GM18861 (cell line): ENCODE measurements around the gene ACACB.

Experiments used
- ATAC-seq: cut with Tn5 transposase; IDR thresholded peaks from one replicate; pipeline ENCODE4 v1.9.1; 2021; ENCODE audit not compliant: unreplicated experiment

Gene ACACB

DNA sequence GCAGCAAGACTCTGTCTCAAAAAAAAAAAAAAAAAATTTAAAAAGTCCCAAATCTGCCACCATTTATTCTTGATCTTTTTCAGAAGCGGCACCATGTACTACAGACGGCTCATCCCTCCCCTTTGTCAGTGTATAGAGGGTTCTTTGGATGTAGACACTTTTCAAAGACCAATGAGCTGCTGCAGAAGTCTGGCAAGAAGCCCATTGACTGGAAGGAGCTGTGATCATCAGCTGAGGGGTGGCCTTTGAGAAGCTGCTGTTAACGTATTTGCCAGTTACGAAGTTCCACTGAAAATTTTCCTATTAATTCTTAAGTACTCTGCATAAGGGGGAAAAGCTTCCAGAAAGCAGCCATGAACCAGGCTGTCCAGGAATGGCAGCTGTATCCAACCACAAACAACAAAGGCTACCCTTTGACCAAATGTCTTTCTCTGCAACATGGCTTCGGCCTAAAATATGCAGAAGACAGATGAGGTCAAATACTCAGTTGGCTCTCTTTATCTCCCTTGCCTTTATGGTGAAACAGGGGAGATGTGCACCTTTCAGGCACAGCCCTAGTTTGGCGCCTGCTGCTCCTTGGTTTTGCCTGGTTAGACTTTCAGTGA lies 6.5 kb upstream of the ACACB start:
- ATAC-seq: no peak

DNA sequence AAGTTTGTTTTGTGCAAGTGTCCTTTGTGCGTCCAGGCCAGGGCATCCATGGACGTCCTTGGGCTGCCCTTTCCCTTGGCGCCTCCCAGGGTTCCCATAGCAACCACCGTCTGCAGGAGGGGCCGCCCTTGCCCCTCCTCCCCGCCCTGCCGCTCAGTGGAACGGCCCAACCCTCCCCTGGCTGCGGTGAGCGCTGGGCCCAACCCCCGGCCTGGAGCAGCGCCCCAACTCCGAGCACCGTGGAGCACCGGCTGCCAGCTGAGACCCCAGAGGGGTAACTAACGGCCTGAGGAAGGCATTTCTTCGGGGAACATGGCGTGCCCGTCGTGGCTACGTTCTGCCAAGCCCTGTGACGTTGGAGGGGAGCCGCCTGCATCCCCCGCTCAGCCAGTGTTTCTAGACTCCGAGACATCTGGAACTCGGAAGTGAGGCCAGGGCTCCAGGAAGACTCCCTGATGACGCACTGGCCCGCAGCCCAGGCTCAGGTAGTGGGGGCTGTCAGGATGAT lies 5.3 kb upstream of the ACACB start:
- ATAC-seq: no peak

DNA sequence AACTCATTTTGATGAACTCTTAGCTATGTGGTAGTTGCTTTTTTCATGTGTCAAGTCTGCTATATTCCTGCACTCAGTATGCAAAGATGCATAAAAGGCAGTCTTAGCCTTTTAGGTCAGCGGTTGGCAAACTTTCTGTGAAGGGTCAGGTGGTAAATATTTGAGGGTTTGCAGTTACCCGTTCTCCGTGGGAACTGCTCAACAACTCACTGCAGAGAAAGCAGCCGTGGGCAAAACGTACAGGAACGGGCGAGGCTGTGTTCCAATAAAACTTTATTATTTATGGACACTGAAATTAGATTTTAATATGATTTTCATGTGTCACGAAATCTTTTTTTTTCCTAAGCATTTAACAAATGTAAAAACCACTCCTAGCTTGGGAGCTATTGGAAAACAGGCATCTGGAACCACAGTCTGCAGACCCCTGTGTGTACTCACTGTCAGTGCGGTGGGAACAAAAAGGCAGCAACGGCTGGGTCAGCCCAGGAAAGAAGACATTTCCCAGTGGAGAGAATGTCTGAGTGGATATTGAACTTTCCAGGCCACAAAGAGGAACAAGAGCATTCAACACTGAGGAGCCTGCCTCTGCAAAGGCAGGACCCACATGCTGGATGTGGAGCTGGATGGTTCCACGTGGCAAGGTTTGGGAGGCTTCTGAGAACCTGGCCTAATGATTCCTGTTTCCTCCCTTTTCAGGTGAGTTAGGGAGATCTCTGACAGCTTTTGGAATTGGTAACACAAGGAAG lies 3.5 kb upstream of the ACACB start:
- ATAC-seq: no peak

DNA sequence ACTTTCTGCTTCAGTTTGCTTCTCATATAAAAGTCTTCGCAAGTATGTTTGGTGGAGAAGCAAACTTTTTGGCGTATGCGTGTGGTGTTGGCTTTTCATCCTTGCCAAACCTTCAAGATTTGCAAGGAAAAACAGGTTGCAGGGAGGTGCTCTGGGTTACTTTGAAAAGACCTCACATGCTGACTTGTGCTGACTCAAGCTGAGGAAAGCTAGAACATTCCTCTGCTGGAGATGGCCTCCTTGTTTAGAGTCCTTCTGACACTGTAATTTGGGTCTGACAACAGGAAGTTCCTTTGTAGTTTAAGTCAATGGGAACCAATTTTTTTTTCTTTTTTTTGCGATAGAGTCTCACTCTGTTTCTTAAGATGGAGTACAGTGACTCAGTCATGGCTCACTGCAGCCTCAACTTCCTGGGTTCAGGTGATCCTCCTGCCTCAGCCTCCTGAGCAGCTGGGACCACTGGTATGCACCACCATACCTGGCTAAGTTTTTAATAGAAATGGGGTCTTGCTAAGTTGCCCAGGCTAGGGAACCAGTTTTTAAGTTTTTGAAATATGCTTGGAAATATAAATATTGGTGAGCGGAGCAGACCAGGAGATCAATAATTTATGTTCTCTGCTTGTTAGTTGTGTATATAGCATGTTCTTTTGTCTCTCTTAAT lies 2.6 kb upstream of the ACACB start:
- no peak for ATAC-seq

DNA sequence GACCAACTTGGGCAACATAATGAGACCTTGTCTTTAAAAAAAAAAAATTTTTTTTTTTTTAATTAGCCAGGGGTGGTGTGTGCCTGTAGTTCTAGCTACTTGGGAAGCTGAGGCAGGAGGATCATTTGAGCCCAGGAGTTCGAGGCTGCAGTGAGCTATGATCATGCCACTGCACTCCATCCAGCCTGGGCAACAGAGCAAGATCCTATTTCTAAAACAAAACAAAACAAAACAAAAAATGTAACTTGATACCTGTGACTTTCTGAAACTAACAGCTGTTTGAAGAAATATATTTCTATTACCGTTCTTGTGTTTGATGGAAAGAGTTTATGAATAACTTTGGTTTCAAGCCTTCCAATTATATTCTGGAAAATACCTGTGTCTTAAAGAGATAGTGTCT lies 1.7 kb upstream of the ACACB start:
- ATAC-seq: no peak

DNA sequence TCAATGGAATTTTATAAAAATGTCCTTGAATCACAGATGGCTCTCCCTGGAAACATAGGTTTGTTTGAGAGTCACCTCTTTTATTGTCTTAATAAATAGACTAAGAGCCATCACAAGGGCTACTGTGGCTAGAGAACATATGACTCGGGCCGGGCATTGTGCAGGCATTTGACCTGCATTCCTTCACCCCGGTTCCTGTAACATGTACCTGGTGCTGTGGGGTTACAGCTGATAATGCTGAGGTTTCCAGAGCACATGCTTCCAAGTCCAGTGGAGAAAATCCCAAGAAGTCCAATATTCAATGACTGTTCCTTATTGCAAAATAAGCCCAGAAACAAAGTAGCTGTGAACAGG lies 1.0 kb upstream of the ACACB start:
- no peak for ATAC-seq

DNA sequence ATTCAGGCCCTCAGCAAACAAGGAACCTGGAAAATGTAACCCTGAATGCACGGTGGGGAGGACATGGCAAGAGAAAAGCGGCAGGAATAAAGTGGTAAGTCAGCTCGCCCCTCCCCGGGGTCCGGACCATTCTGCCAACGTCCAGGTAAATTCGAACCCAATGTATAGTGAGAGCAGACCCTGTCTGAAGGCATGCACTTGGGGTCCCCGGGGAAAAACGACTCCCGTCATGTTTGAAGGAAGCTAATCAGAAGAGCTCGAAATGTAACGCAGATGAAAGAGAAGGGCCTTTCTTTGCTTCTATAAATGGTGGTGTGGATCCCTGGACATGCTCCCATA lies 193 bp downstream of the ACACB start:
- no peak for ATAC-seq

DNA sequence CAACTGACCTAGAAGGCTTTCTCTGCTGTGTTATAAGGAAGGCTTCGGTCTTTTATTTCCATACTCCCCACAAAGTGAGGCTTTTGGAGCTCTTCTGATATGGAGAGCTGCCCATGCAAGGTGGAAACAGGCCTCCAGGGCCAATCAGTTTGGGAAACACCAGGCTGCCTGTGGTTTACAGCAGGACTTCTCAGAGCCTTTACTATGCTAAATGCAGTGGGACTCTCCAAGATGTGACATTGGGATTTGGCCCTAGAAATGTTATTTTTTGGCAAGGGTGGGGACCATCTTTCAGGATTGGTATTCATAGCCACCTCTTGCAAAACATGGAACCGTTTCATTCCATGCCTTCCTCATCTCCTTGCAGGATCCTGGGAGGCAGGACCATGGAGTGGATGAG lies 3.7 kb downstream of the ACACB start:
- ATAC-seq: no peak

DNA sequence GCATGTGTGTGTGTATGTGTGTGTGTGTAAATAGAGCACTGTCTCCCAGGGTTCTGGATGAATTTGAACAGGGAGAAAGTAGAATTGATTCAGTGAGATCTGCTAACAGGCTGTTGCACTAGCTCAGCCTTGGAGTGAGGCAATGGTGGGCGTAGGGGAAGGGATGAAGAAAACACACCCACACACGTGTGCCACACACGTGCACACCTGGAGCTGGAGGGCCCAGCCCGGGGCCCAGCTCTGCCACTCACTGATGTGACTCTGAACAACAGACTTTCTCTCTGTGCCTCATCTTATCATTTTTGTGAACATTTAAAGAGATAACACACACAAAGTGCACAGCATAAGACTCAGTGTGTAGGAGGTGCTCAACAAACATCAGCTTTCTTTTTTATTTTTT lies 4.2 kb downstream of the ACACB start:
- ATAC-seq: no peak

DNA sequence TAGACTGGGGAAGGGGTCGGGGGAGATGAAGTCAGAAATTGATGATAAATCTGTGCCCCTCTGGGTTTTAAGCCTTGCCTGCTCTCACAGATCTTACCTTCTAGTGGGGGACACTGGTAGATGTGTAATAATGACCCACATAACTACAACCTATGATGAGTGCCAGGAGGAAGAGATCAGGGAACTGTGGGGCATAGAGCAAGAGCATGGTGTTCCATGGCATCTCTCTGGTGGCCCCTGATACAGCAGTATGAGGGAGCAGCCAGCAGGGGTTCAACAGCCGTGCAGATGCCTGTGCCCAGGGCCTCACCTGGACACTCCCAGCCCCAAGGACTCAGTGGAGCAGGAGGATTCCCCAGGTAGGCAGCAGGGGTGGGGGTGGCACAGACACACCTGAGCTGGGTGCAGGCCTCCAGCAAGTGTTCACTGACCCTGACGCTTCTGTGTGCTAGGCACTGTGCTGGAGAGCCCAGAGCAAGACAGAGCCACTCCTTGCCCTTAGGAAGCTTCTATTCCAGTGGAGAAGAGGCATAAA lies 5.0 kb downstream of the ACACB start:
- no peak for ATAC-seq

DNA sequence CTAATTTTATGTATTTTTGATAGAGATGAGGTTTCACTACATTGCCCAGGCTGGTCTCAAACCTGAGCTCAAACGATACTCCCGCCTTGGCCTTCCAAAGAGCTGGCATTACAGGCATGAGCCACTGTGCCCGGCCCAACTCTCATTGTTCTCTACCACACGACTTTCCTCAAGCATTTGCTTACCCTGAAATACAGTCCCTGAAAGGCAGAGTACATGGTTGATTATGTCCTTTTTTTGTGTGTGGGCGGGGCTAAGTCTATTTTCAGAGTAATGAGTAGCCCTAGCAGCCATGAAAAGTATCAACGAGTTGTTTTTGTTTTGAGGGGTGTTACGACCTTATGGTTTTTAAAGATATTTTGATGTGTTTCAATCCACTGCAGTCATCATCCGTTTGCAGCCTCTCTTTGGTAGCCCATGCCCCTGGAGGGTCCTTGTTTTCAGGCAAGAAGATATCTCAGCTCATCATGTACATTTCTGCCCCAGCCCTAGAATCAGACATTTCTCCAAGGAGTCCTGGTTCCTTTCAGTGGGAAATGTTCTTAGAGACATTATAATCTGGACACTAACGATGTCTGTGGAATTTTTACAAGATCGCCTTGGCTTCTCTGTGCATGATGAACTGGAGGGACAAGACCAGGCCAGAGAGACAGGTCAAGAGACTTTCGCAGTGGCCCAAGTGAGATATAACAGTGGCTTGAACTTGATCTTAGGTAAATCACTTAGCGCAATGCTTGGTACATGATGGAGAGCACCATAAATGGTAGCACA lies 8.7 kb downstream of the ACACB start:
- no peak for ATAC-seq

DNA sequence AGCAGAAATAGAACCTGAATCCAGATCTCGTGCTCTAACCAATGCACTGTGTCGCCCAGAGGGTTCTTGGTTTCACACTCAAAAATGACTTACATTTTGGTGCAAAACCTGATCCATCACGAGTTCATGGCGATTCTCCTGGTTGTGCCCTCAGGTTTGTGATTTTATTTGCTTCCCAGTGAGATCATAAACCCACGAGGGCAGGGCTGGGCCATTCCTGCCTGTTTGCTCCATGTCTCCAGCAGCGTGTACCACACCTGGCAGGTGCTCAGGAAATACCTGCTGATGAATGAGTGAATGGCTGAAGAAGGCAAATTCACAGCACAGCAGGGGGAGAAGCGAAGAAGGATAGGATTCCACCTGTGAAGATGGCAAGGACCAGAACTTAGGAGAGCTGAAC lies 9.4 kb downstream of the ACACB start:
- no peak for ATAC-seq

DNA sequence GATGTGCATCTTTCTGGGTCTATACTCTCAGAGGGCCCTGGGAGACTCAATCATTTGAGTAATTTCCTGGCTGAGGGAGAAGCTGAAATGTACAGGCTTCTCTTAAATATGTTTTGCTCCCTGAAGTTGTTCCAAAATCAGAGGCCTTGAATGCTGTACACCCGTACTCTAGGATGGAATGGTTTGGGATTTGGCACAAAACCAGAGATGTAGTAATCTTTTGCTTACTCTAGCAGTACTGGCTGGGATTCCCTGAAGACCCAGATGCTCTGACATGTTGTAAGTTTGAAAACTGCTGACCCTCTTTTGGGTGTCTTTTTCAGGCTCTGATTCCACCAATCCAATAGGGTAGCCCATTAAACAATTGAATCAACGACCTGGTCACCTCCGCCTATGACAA lies 10.4 kb downstream of the ACACB start:
- no peak for ATAC-seq

DNA sequence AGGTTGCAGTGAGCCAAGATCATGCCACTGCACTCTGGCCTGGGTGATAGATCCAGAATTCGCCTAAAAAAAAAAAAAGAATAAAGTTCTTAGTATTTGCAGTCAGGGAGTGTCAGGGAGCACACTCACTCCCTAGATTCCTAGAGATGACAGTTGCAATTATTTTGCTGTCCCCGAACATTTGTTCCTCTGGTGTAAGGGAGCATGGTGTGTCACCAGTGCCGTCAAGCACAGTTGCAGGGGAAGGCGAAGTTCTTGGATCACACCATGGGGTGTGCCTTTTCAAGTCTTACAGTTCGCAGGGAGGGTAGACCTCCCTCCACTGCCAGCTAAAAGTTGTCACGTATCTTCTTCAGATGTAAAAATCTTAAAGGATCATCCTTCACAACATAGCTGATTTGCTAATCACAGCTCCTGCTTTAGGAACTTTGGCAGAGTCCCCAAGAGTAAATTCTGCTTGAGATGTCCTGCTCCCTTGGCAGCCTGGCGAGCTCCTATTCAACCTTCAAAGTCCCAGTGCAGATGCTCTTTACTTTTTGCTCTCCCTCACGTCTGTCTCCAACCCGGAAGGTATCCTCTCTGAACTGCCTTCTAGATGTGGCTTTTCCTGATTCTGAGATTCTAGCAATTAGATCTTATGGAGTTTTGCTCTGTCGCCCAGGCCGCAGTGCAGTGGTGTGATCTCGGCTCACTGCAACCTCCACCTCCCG lies 11.3 kb downstream of the ACACB start:
- ATAC-seq: no peak

DNA sequence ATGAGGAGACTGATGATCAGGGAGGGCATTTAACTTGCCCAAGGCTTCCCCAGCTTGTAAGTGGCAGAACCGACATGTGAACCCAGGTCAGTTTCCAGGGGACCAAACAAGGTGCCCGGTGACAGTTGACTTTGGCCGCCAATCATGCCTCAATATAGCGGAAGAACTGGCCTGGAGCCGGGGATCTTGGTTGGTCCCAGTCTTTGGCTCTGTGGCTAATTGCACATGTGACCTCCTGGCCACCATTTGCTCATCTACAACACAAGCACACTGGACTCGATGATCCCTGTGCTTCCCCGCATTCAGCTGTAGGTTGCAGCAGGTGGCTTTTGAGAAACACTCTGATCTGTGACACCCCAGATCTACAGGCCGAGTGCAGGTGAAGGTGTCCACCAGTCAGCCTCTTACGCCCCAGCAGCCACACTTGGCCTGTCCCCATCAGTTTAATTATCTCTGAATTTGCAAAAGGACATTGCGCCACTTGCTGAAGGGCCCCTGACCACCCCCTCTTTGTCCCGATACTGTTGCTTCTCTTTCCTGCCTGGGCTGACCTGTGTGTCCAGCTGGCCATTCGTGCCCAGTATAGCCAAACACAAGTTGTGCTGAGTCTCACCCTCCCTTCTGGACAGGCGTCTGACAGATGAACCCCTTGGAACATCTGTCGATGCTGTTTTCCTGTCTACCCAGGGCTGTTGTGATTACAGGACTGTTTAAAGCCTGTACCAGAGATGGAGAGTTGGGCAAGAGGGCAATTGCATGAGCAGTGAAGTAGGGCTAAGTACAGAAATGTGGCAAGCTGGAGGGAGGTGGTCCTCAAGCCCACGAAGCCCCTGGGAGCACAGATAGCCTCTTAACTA lies 14.1 kb downstream of the ACACB start:
- ATAC-seq: no peak

DNA sequence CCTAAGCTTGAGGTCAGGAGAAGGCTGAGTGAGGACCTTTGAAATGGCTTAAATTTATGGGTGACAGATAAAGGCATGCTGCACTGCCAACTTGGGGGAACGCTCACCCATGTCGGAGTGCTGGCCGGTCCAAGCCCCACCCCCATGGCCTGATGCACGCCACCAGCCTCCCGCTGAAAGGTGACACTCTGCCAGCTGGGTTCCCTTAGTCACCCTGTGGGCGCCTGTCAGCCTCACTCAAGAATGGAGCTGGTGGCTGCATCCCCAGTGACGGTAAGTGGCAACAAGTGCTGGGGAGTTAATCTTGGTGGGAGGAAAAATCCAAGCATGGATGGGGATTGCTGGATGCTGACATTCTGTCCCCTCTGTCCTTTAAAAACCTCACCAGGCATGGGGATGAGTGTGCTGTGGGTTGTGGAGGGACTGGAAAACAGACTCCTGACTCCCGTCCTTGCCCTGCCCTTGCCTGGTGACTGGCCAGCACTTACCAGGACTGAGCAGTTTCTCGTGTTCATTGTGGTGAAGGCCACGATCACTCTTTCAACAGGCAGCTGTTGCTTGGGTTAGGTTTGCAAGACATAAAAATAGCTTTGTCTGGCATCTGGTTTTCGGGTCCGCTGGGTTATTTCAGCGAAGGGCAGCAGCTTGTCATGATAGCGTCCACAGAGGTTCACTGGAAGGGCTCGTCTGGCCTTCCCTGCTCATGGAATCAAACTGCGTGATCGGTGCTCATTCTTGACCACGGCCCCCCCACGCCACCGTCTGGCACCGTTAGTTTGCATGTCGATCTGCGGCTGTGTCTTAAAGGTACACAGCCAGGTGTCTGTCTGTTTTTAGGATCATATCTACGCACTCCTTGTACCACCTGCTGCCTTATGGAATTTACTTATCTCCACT lies 15.0 kb downstream of the ACACB start:
- no peak for ATAC-seq

DNA sequence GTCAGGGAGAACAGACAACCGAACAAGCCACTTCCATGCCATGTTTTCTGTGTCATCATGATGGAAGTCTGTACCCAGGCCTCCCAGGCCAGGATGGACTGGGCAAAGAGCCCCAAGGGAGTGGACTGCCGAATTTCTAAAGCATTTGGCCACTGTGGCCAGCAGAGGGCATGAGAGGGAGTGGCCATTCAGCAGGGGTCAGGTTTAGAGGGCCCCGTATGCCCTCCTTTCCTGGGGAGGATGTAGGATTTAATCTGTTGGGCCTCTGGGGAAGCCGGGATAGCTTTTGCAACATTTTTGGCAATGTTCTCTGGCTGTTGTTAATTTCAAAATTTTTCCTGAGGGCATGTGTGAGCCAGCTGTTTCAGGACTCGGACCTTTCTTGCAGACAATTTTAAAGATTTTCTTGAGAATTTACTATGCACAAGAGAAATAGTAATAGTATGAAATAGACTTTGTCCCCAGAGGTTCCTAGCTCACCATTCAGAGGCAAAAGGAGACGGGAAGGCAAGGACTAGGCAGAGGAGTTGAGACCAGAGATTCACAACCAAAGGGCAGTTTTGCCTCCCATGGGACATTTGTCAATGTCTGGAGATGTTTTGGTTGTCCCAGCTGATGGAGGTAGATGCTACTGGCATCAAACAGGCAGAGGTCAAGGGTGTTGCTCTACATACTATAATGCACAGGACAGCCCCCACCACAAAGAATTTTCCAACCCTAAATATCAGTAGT lies 18.0 kb downstream of the ACACB start:
- ATAC-seq: no peak

DNA sequence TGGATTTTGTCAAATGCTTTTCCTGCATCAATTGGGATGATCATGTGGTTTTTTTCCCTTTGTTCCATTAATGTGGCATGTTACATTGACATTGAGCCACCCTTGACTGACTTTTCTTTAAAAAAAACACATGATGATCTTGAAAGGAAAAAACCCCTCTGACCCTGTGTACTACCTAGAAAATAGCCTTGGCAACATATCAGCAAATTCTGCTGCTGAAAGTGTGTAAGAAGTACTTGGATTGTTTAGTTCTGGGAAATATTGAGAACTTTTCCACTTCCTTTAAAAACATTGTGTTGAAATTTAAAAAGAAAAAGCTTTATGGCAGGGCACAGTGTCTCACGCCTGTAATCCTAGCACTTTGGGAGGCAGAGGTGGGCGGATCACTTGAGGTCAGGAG lies 20.7 kb downstream of the ACACB start:
- no peak for ATAC-seq
